Measurements from ENCODE around the gene SF3A1.

The SF3A1 gene

GRCh38 chr22:30400159-30400558 lies 43.5 kb upstream of the SF3A1 start:
- no peak overlapping the region for H3K4me3 ChIP-seq (replicated peaks; ENCODE audit: low read depth, low read length)
- TF ChIP-seq, protein P1, sequence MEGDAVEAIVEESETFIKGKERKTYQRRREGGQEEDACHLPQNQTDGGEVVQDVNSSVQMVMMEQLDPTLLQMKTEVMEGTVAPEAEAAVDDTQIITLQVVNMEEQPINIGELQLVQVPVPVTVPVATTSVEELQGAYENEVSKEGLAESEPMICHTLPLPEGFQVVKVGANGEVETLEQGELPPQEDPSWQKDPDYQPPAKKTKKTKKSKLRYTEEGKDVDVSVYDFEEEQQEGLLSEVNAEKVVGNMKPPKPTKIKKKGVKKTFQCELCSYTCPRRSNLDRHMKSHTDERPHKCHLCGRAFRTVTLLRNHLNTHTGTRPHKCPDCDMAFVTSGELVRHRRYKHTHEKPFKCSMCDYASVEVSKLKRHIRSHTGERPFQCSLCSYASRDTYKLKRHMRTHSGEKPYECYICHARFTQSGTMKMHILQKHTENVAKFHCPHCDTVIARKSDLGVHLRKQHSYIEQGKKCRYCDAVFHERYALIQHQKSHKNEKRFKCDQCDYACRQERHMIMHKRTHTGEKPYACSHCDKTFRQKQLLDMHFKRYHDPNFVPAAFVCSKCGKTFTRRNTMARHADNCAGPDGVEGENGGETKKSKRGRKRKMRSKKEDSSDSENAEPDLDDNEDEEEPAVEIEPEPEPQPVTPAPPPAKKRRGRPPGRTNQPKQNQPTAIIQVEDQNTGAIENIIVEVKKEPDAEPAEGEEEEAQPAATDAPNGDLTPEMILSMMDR (IDR thresholded peaks at IDR 0.05; ENCODE audit: low read depth, low read length, missing control alignments): no peak
- no peak for DNase-seq (ENCODE audit: extremely low read depth, low read depth)

DNA sequence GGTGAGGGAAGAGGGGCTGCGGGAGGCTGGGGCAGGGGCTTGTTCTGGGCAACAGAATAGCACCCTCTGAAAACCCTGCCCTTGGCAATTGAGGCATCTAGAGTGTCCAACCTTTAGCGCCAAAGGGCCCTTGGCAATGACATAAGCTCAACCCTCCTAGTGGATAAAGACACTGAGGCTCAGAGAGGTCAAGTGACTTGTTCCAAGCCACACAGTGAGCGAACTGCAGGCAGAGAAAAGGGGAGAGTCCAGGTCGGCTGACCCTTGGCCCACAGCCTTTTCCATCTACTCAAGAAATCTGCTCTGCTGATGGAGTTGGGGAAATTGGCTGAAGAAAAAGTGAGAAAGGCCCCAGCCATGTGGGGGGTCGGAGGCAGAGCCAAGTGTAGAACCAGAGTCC lies 43.0 kb upstream of the SF3A1 start:
- no peak for DNase-seq (ENCODE audit: extremely low read depth, low read depth)
- H3K4me3 ChIP-seq (replicated peaks; ENCODE audit: low read depth, low read length): no peak overlapping the region
- TF ChIP-seq, protein P1 (IDR thresholded peaks at IDR 0.05; ENCODE audit: low read depth, low read length, missing control alignments): no peak

- DNase-seq (ENCODE audit: extremely low read depth, low read depth): no peak
- TF ChIP-seq, protein P1 (IDR thresholded peaks at IDR 0.05; ENCODE audit: low read depth, low read length, missing control alignments): no peak
- no peak overlapping the region for H3K4me3 ChIP-seq (replicated peaks; ENCODE audit: low read depth, low read length)
Measured at GRCh38 chr22:30398685-30399680, 42.3 kb upstream of the SF3A1 start.

DNA sequence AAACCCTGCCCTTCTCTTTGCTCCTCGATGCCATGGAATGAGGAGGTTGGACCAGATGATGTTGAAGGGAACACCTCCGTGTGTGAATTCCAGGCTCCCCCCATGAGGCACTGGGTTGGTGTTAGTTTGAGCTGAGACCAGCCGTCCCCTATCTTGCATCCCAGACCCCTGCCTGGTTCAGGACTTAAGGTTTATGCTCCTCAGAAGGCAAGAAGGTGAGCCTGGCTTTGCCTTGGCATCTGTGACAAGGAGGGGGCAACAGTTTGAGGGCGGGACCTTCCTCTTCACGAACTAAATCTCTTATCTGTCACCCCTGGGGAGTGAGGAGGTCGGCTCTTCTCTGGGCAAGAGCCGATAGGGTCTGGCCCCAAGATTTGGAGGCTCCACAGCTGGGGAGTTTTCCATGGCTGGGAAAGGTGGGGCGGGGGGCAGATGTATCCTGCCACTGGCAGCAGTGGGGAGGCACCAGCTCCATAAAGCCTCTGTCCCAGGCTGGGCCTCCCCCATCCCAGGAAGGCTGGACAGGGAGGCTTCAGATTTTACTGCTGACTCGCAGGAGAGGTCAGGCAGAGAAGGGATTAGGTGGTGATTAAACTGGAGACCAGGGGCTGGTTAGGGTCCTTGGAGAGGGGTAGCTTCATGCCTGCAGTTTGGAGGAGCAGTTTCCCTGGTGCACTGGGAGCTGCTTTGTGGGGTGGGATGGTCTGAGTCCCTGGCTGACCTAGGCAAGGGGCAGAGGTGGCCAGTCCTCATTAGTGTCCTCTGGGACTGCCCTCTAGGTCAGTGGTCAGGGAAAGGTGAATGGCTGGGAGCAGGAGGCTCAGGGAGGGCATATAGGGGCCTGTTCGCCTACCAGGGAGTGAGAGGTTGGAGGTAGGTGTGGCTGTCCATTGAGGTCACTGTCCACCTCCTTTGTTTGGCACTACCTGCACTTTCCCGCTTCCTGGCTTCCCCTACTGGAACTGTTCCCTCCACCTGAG lies 41.3 kb upstream of the SF3A1 start:
- TF ChIP-seq, protein P1 (IDR thresholded peaks at IDR 0.05; ENCODE audit: low read depth, low read length, missing control alignments): no peak
- H3K4me3 ChIP-seq (replicated peaks; ENCODE audit: low read depth, low read length): peak overlapping the region; percentile 60
- DNase-seq (ENCODE audit: extremely low read depth, low read depth): no peak

DNA sequence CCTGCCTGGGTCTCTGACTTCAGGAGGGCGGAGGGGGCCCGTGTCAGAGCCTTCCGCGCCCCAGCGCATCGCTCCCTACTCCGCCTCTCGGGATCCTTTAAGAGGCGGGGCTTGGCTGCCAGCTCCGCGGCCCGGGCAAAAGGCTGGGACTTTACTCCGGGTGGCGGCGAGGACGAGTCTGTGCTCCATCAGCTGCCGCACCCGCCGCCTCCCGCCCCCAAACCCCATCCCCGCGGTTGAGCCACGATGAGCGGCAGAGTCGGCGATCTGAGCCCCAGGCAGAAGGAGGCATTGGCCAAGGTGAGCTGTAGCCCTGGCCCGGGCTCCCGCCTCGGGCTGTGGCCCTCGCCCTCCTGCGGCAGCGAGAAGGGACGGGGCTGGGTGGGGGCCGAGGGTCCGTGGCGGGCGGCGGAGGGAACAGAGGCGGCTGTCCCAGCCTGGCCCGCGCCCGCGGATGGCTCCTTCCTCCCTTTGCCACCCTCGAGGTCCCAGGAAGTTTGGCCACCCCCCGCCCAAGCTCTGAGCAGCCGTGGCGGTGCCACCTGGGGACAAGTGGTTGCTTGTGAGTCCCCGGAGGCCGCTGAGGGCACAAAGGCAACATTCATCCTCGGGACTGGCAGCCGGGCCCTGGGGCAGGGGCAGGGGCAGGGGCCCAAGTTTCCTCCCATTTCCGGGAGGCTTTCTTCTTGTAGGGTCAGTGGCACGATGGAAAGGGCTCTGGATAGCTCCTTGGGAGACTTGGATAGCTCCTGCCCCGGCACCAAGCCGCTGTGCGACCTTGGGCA lies 40.4 kb upstream of the SF3A1 start, which contains the start of gene SEC14L2:
Gene SEC14L2, plus strand, starts transcription at position 148 of the 785 bp plus-strand sequence. Its CDS starts 99 bp downstream, at position 247.
- H3K4me3 ChIP-seq (replicated peaks; ENCODE audit: low read depth, low read length): peak within 1 kb of the TSS; percentile 60
- DNase-seq (ENCODE audit: extremely low read depth, low read depth): no peak
- TF ChIP-seq, protein P1 (IDR thresholded peaks at IDR 0.05; ENCODE audit: low read depth, low read length, missing control alignments): no peak

GRCh38 chr22:30393885-30394284 lies 37.2 kb upstream of the SF3A1 start:
- TF ChIP-seq, protein P1 (IDR thresholded peaks at IDR 0.05; ENCODE audit: low read depth, low read length, missing control alignments): no peak
- no peak overlapping the region for H3K4me3 ChIP-seq (replicated peaks; ENCODE audit: low read depth, low read length)
- DNase-seq (ENCODE audit: extremely low read depth, low read depth): no peak
